ENCODE data around the gene SHISA7. TPM values are rescaled to one million over a fixed set of nuclear protein-coding genes. Genes with fewer than 3 reads are reported as not detected.

Gene SHISA7
- total RNA-seq, 1 donor from 2014 or later = not detected

DNA sequence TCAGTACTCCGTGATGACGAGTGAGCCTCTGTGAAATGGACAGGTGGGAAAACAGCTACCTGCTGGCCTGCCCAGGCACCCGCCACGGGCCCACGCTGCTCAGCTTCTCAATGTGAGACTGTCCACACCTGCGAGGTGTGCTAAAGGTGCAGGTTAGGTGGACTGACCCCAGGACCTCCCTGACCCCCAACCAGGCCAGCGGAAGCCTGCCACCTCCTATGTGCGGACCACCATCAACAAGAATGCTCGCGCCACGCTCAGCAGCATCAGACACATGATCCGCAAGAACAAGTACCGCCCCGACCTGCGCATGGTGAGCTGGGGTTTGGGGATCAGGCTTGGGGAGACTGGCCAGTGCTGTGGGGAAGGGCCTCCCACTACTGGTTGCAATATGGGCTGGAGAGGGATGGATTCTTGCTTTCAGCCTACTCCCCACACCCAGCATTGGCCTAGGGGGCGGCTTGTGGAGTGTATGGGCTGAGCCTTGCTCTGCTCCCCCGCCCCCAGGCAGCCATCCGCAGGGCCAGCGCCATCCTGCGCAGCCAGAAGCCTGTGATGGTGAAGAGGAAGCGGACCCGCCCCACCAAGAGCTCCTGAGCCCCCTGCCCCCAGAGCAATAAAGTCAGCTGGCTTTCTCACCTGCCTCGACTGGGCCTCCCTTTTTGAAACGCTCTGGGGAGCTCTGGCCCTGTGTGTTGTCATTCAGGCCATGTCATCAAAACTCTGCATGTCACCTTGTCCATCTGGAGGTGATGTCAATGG is 55.2 kb downstream of the SHISA7 start:
- DNase-seq (ENCODE audit: low spot score) = no peak

DNA sequence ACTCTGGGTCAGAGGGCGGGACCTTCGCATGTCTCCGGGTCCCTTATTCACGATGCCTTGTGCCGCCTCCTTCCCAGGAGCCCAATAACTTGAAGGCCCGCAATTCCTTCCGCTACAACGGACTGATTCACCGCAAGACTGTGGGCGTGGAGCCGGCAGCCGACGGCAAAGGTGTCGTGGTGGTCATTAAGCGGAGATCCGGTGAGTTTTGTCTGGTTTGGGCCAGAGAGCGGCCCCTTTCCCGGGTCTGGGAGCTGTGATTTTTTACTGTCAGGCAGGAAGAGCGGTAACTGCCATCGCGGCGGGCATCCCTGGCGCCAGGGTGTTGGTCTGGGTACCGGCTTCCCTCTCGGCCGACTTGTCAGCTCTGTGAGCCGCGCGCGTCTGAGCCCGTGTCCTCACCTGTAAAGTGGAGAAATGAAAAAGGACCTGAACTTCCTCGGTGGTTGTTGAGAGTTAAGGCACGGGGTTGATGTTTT is 56.6 kb downstream of the SHISA7 start:
- DNase-seq (ENCODE audit: low spot score) = no peak

DNA sequence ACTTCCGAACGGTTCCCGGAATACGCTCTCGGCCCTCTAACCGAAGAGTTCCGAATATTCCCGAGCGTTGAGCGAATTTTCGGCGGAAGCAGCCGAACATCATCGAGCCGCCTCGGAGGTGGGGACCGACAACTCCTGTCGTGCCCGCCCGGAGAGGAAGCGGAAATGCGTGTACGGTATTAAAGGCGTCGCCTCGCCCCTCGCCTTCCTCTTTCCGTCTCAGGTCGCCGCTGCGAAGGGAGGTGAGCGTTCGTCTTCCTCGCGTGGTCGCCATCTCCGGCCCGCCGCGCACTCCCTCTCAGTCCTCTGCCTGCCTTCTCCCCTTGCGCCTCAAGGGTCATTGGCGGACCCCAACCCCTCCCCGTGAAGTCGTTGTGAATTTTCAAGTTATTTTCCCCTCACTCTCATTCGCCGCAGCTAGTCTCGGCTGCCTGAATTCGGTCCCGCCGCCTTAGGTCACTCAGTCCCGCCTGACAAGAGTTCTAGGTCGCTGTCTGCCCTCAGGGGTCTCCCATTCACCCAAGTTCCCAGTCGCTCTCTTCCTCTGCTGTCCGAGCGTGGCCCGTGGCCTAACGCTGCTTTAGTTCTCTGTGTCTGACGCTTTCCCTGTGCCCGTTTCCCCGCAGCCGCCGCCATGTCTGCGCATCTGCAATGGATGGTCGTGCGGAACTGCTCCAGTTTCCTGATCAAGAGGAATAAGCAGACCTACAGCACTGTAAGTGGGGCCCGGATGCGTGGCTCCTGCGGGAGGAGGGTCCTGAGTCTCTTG is 57.2 kb downstream of the SHISA7 start, which contains the start of gene RPL28:
Gene RPL28 (plus strand): TSS at position 209 of the 769 bp plus-strand sequence. CDS start 426 bp downstream, at position 635.
- peak; percentile 99 for DNase-seq (ENCODE audit: low spot score)

DNA sequence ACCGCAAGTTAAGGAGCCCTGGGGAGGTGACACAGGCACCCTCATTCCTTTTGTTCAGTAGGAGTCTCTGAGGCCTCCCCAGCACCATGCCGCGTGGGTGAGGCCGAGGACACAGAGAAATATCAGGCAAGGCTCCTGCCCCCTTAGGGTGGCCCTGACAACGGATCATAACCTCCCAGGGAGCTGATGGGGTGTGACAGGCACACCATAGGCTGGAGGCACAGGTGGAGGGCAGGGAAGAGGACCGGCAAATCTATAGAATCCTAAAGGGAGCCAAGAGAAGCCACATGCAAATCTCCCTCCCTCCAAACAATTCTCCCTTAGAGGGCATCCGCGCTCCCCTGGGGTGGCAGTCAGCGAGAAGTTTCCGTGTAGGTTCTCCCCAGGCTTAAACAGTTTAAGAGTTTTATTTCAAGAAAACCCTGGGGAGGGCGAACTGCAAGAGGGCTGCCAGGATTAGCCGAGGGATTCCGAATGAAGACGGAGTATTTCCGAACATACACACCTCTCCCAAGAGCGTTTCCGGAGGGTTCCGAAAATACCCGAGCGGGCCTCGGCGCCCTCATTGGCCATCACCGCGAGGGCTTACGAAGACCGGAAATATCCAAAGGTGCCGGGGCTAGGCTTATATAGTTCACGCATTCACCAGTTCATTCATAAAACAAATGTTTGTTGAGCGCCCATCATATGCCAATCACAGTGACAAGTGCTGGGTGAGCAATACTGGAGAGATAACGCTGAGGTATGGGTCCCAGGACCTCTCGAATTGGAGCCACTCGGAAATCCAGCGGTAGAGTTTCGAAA is 58.0 kb downstream of the SHISA7 start:
- DNase-seq (ENCODE audit: low spot score) = peak; percentile 98

DNA sequence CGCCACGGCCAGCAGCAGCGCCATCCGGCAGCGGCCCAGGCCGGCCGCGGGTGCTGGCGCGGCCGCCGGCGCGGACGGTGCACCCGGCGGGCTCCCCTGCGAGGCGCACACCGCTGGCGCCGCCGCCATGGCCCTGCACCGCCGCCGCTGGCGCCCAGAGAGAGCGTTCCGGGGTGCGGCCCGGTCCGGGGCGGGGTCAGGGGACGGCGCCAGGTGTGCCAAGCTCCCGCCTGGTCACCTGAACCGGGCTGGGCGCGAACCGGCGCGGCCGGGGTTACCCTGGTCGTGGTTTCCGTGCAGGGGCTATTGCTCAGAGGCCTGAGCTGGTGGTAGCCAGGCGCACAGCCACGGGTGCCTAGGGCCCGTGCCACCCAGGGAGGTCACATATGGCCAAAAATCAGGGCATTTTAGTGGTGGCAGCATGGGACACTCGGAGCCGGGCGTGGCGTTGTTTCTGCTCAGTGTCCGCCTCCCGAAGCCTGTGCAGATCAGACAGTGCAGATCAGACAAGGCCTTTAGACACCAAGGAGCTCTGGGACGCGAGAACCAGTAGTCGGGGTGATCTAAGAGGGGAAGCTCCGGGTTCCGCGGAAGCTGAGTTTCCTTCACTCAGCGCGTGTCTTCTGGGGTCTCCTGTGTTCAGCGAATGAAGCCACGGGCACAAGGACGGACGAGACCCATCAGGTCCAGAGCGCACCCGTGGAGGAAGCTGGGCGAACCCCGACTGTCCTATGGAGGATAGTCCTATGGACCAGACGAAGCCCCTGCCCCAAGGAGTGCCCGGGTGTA is 58.8 kb downstream of the SHISA7 start, which contains the start of gene TMEM238:
Gene TMEM238 (minus strand): TSS at position 162 of the 789 bp plus-strand sequence. CDS start 33 bp downstream, at position 129.
- DNase-seq (ENCODE audit: low spot score) = peak; percentile 70

DNA sequence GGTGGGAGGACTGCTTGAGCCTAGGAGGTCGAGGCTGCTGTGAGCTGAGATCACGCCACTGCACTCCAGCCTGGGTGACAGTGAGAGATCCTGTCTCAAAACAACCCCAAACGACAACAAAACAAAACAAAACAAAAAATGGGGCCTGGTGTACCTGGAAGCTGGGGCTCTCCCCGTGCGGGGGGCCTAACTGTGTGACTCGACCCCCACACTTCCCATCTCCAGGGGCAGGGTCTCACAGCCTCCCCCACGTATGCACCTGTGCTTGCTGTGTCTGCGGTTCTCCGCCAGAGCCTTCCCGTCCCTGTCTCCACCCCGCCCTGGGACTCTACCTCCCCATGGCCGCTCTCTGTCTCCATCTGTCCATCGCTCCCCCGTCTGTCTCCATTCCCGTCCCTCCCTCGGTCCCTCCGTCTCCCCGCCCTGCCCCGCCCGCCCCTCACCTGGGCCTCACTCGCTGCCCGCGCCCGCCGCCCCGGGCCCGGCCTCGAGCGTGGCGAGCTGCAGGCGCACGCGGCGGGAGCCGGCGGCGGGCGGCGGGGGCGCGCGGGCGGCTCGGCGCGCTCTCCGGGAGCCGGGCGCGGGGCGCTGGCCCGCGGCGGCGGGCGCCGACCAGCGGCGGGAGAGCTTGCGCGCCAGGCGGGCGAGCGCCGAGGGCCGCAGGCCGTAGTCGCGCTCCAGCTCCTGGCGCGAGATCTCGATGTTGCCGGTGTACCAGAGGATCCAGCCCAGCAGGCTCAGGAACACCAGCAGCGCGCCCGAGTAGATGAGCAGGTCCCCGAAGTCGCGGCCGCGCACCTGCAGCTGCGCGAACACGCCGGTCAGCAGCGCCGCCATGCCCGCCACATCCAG is 59.6 kb downstream of the SHISA7 start:
- peak; percentile 68 for DNase-seq (ENCODE audit: low spot score)

DNA sequence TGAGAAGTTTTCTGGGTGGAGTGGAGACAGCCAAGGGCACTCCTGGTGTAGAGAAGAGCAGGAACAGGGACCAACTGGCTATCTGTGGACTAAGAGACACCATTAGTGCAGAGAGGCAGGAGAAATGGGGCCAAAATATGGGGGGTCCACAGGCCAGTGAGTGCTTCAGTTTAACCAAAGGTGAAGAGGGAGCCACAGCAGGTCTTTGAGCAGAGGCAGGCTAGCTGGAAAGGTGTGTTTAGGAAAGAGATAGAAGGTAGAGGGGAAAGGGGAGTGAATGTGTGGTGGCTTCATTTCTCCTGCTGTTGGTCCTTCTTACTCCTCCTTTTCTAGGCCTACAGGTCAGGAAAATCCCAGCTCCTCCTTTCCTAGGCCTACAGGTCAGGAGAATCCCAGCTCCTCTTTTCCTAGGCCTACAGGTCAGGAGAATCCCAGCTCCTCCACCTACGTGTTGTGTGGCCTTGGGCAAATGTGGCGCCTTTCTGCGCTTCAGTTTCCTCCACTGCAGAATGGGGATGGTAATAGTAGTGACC is 60.5 kb downstream of the SHISA7 start:
- no peak for DNase-seq (ENCODE audit: low spot score)

DNA sequence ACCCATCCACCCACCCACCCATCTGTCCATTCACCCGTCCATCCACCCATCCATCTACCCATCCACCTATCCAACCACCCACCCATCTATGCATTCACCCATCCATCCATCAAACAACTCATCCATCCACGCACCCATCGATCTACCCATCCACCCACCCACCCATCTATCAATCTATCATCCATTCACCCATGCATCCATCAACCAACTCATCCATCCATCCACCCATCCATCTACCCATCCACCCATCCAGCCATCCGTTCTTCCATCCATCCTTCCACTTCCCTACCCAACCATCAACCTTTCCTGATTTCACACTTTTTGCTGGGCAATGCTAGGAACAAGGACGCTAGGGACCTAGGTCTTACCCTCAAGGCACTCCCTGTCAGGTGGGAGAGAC is 61.1 kb downstream of the SHISA7 start:
- no peak for DNase-seq (ENCODE audit: low spot score)

DNA sequence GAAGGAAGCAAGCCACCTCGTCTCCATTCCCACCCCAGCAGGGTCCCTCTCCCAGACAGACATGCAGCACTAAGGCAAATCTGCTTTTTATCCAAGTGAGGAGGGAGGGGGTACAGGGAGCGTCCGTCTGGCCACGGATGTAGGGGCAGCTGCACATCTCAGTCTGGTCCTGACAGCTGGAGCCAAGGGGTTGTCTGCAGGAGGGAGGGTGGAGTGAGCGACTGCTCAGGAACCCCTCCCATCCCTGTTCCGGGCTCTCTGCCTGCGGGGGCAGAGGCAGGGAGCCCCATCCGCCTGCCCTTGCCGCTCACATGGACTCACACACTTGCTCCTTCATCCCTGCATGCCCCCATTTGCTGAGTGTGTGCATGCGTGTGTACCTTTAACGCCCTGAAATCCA is 63.9 kb downstream of the SHISA7 start:
- DNase-seq (ENCODE audit: low spot score) = no peak

Other genes starting within 250 kb of the SHISA7 start
- 1.3 TPM for gene PTPRH, start 233.8 kb downstream of the SHISA7 start, total RNA-seq
- gene TMEM86B, start 214.5 kb downstream of the SHISA7 start, total RNA-seq = 6.4 TPM
- gene PPP6R1, start 184.3 kb downstream of the SHISA7 start, total RNA-seq = 65.1 TPM
- 31.2 TPM for gene HSPBP1, start 163.2 kb downstream of the SHISA7 start, total RNA-seq
- 10.6 TPM for gene BRSK1, start 159.3 kb downstream of the SHISA7 start, total RNA-seq
- 1.9 TPM for gene TMEM150B, start 118.0 kb downstream of the SHISA7 start, total RNA-seq
- 12.0 TPM for gene KMT5C, start 103.4 kb downstream of the SHISA7 start, total RNA-seq
- 3.7 TPM for gene COX6B2, start 88.6 kb downstream of the SHISA7 start, total RNA-seq
- not detected for gene GARIN5B, start 80.0 kb downstream of the SHISA7 start, total RNA-seq
- not detected for gene IL11, start 72.8 kb downstream of the SHISA7 start, total RNA-seq
- not detected for gene TMEM190, start 66.5 kb downstream of the SHISA7 start, total RNA-seq
- 20.8 TPM for gene TMEM238, start 59.0 kb downstream of the SHISA7 start, total RNA-seq
- 2,509 TPM for gene RPL28, start 57.4 kb downstream of the SHISA7 start, total RNA-seq
- 31.9 TPM for gene UBE2S, start 35.5 kb downstream of the SHISA7 start, total RNA-seq
- 48.4 TPM for gene ISOC2, start 18.3 kb upstream of the SHISA7 start, total RNA-seq
- gene C19orf85, start 21.5 kb upstream of the SHISA7 start, total RNA-seq = not detected
- gene ZNF628, start 33.3 kb upstream of the SHISA7 start, total RNA-seq = 7.4 TPM
- 14.2 TPM for gene NAT14, start 41.9 kb upstream of the SHISA7 start, total RNA-seq
- 15.2 TPM for gene SSC5D, start 45.1 kb upstream of the SHISA7 start, total RNA-seq
- not detected for gene SBK2, start 93.8 kb upstream of the SHISA7 start, total RNA-seq
- gene SBK3, start 102.2 kb upstream of the SHISA7 start, total RNA-seq = 0.39 TPM
- gene ZNF579, start 137.5 kb upstream of the SHISA7 start, total RNA-seq = 14.0 TPM
- 18.4 TPM for gene FIZ1, start 156.2 kb upstream of the SHISA7 start, total RNA-seq
- 13.0 TPM for gene ZNF524, start 157.0 kb upstream of the SHISA7 start, total RNA-seq
- gene ZNF865, start 162.3 kb upstream of the SHISA7 start, total RNA-seq = 13.6 TPM
- 9.5 TPM for gene ZNF784, start 181.3 kb upstream of the SHISA7 start, total RNA-seq
- 56.5 TPM for gene ZNF580, start 197.7 kb upstream of the SHISA7 start, total RNA-seq
- 22.7 TPM for gene ZNF581, start 200.3 kb upstream of the SHISA7 start, total RNA-seq
- gene CCDC106, start 204.9 kb upstream of the SHISA7 start, total RNA-seq = 12.3 TPM
- gene U2AF2, start 211.7 kb upstream of the SHISA7 start, total RNA-seq = 195 TPM
- 78.5 TPM for gene EPN1, start 231.9 kb upstream of the SHISA7 start, total RNA-seq